ENCODE data around the gene IDI1.

The IDI1 gene

DNA sequence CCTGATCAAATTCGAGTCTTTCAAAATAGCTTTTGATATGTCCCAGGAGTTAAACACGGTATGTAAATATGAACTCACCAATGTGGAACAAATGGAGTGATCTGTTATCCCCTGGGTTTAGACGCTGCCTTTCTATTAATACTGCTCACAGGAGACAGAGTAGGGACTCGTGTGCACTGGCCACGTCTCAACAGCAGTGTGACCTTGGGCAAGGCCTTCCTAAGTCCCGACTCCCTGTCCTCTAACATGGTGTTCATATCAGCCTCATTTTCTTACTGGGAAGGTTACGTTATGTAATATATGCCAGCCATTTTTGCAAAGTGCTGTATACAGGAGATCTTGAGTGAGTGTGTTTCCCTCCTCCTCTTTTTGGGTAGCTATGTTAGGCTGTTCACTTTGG is 9.1 kb upstream of the IDI1 start:
- Histone ChIP-seq H3K27ac (ENCODE audit: low read depth, low read length) (no peak overlapping the region), H3K27me3 (ENCODE audit: control insufficient read depth, insufficient read depth, low read length) (no peaks in the 10 kb centered on the region), H3K36me3 (ENCODE audit: control insufficient read depth, insufficient read depth, low read length) (peaks cover 5% of the 10 kb centered on the region), H3K4me1 (ENCODE audit: control insufficient read depth, insufficient read depth, low read length) (peaks cover 16% of the 10 kb centered on the region), H3K4me3 (ENCODE audit: low read length) (peak overlapping the region; percentile 99), H3K9ac (ENCODE audit: low read length) (no peak overlapping the region)

DNA sequence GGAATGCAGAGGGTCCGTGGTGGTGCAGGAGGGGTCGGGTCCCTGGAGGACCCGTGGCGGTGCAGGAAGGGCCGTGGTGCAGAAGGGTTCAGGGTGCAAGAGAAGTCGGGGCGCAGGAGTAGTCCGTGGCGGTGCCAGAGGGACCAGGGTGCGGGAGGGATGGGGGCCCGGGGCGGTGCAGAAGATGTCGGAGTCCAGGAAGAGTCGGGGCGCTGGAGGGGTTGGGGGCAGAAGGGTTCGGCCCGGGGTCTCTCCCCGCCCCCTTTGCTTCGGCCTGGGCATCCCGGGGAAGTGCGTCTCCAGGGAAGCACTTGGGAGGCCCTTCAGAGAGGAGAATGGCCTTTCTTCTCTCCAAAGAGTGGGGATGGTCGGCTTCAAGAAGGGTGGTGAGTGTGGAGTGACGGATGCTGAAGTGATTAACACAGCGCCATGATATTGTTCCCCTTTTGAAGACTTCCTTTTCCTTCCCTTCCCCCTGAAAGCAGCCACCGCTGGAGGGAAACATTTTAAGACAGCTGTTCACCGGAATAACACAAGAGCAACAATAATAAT is 8.3 kb upstream of the IDI1 start:
- Histone ChIP-seq H3K4me3 (ENCODE audit: low read length) (peak overlapping the region; percentile 99), H3K27me3 (ENCODE audit: control insufficient read depth, insufficient read depth, low read length) (no peaks in the 10 kb centered on the region), H3K4me1 (ENCODE audit: control insufficient read depth, insufficient read depth, low read length) (peaks cover 16% of the 10 kb centered on the region), H3K27ac (ENCODE audit: low read depth, low read length) (peak overlapping the region; percentile 98), H3K36me3 (ENCODE audit: control insufficient read depth, insufficient read depth, low read length) (peaks cover 5% of the 10 kb centered on the region), H3K9ac (ENCODE audit: low read length) (peak overlapping the region; percentile 49)

DNA sequence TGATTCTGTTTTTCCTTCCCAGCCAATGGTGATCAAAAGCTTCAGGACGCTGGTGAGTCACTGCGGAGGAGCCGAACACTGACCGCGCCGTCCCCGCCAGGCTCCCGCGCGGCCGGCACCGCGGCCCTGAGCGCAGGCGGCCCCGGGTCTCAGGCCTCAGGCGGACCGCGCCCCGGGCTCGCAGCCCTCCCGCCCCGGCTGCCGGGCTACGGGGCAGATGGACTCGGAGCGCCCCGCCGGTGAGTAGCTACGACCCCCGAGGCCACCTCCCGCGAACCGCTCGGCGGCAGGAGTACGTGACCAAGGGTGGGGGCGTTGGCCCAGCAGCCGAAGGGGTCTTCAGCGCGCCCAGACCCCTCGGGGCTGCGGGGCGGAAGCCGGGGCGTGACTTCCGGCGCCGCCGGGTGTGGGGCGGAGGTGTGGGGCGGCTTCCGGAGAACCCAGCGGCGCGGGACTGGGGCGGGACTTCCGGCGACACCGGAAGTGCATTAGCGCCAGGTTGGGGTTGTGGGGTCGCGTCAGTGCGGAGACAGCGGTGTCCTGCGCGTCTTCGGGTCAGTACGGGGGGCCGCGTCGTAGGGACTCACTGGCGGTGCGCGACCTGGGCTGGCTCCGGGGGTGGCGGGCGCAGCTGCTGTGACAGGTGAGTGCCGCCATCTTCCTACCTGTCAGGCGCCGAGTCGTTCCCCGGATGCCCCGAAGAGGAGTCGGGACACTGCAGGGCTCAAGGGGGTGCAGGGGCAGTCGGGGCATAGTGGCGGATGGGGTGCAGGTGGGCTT is 7.6 kb upstream of the IDI1 start, which contains the start of gene WDR37:
WDR37 (plus strand) TSS at position 60 of the 780 bp plus-strand sequence. CDS start 15,771 bp downstream, outside the sequence.
- peak within 1 kb of the TSS; percentile 98 for H3K27ac ChIP-seq (ENCODE audit: low read depth, low read length)
- no peaks in the 10 kb centered on the region for H3K27me3 ChIP-seq (ENCODE audit: control insufficient read depth, insufficient read depth, low read length)
- peak within 1 kb of the TSS; percentile 99 for H3K4me3 ChIP-seq (ENCODE audit: low read length)
- peaks cover 5% of the 10 kb centered on the region for H3K36me3 ChIP-seq (ENCODE audit: control insufficient read depth, insufficient read depth, low read length)
- H3K9ac ChIP-seq (ENCODE audit: low read length) = peak within 1 kb of the TSS; percentile 90
- peaks cover 16% of the 10 kb centered on the region for H3K4me1 ChIP-seq (ENCODE audit: control insufficient read depth, insufficient read depth, low read length)

DNA sequence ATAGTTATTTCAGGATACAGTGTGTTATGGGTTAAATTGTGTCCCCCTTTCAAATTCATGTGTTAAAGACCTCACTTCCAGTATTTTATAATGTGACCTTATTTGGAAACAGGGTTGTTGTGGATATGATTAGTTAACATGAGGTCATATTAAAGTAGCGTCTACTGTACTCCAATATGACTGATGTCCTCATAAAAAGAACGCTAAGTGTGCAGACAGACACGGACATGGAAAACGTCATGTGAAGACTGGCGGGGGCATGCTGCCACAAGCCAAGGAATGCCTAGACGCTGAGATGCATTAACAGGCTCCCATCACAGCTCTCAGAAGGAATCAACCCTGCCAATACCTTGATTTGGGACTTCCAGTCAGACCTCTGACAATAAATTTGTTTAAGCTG is 5.8 kb upstream of the IDI1 start:
- Histone ChIP-seq H3K27me3 (ENCODE audit: control insufficient read depth, insufficient read depth, low read length) (no peaks in the 10 kb centered on the region), H3K4me1 (ENCODE audit: control insufficient read depth, insufficient read depth, low read length) (peaks cover 22% of the 10 kb centered on the region), H3K36me3 (ENCODE audit: control insufficient read depth, insufficient read depth, low read length) (peaks cover 5% of the 10 kb centered on the region), H3K27ac (ENCODE audit: low read depth, low read length) (no peak overlapping the region), H3K4me3 (ENCODE audit: low read length) (peak overlapping the region; percentile 2), H3K9ac (ENCODE audit: low read length) (no peak overlapping the region)

DNA sequence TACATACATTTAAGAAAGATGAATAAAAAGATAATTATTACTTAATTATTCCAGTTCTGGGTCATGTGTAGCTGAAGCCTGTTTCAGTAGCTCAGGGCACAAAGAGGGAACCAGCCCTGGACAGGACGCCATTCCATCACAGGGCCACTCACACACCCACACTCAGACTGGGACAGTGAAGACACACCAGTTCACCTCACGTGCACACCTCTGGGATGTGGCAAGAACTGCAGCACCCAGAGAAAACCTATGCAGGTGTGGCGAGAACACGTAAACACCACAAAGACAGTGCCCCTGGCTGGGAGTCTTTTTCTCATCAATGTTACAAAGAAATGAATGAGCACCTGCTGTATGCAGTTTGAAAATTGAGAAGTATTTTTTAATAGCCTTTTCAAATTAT is 1.6 kb upstream of the IDI1 start:
- no peak overlapping the region for H3K9ac ChIP-seq (ENCODE audit: low read length)
- no peaks in the 10 kb centered on the region for H3K27me3 ChIP-seq (ENCODE audit: control insufficient read depth, insufficient read depth, low read length)
- peaks cover 26% of the 10 kb centered on the region for H3K4me1 ChIP-seq (ENCODE audit: control insufficient read depth, insufficient read depth, low read length)
- H3K27ac ChIP-seq (ENCODE audit: low read depth, low read length) = no peak overlapping the region
- peak overlapping the region; percentile 51 for H3K4me3 ChIP-seq (ENCODE audit: low read length)
- no peaks in the 10 kb centered on the region for H3K36me3 ChIP-seq (ENCODE audit: control insufficient read depth, insufficient read depth, low read length)

DNA sequence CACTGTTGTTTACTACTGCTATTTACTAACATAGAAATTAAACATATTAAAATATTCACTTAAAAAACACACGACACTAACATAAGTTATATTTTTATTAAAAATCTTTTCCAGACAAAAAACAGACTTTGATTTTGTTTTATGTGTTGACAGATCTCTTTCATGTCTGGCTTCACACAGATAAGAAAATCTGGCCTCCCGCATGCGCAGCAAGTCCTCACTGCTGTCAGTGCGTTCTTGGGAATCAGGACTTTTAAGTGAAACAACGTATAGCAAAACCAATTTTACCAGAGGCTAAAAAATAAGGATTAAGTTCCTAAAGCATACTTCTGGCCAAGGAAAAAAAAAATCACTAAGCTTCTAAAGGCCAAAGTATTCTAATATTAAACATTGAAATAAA is 1.2 kb upstream of the IDI1 start:
- Histone ChIP-seq H3K27ac (ENCODE audit: low read depth, low read length) (peak overlapping the region; percentile 100), H3K9ac (ENCODE audit: low read length) (no peak overlapping the region), H3K4me3 (ENCODE audit: low read length) (peak overlapping the region; percentile 96), H3K27me3 (ENCODE audit: control insufficient read depth, insufficient read depth, low read length) (no peaks in the 10 kb centered on the region), H3K36me3 (ENCODE audit: control insufficient read depth, insufficient read depth, low read length) (no peaks in the 10 kb centered on the region), H3K4me1 (ENCODE audit: control insufficient read depth, insufficient read depth, low read length) (peaks cover 23% of the 10 kb centered on the region)

DNA sequence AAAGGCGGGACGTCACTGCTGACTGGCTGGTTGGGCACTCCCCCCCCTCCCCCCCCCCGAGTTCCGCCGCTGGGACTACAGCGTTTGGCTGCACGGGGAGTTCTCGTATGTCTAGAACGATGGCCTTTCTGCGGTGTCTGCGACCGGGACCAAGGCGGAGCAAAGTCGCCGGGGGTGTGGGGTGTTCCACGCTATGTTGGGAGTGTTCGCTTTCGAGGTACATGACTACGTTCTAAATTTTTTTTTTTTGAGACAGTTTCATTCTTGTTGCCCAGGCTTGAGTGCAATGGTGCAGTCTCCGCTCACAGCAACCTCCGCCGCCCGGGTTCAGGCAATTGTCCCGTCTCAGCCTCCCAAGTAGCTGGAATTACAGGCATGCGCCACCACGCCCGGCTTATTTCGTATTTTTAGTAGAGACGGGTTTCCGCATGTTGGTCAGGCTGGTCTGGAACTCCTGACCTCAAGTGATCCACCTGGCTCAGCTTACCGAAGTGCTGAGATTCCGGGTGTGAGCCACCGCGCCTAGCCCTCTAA is 573 bp upstream of the IDI1 start:
- Histone ChIP-seq H3K27ac (ENCODE audit: low read depth, low read length) (peak overlapping the region; percentile 100), H3K27me3 (ENCODE audit: control insufficient read depth, insufficient read depth, low read length) (no peaks in the 10 kb centered on the region), H3K36me3 (ENCODE audit: control insufficient read depth, insufficient read depth, low read length) (no peaks in the 10 kb centered on the region), H3K9ac (ENCODE audit: low read length) (peak overlapping the region; percentile 61), H3K4me3 (ENCODE audit: low read length) (peak overlapping the region; percentile 96), H3K4me1 (ENCODE audit: control insufficient read depth, insufficient read depth, low read length) (peaks cover 16% of the 10 kb centered on the region)

DNA sequence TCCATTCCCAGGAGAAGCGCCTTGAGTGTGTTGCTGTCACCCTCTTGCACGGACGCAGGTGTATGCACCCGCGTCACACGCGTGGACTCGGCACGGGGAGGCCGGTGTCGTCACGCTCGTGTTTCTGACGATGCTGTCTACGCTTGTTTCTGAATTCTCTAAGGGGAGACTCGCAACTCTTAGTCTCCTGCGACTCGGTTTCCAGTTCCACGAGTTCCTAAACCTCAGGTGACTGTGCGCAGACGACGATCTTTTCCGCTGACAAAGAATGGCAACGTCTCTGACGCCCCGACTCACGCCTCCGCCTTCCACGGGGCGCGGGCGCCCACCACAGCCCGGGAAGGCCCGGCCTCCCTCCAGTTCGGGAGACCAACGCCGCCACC is 579 bp downstream of the IDI1 start:
- Histone ChIP-seq H3K4me3 (ENCODE audit: low read length) (peak overlapping the region; percentile 96), H3K4me1 (ENCODE audit: control insufficient read depth, insufficient read depth, low read length) (peaks cover 14% of the 10 kb centered on the region), H3K9ac (ENCODE audit: low read length) (peak overlapping the region; percentile 66)

DNA sequence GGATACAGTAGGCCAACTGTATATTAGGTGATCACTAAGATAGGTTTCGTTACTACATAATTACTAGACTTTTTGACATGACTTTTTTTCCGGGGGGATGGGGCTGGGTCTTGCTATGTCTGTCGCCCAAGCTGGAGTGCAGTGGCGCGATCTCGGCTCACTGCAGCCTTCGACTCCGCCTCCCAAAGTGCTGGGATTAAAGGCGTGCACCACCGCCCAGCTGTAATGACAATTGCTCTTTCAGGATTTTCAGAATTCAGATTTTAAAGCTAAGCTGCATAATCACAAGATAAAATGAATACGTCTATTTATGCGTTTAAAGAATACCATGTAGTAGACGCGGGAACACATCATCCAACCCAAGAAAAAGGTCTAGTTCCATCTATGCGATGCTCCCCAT is 982 bp downstream of the IDI1 start:
- H3K4me3 ChIP-seq (ENCODE audit: low read length) = peak overlapping the region; percentile 96
- peaks cover 14% of the 10 kb centered on the region for H3K4me1 ChIP-seq (ENCODE audit: control insufficient read depth, insufficient read depth, low read length)
- peak overlapping the region; percentile 100 for H3K27ac ChIP-seq (ENCODE audit: low read depth, low read length)
- peak overlapping the region; percentile 66 for H3K9ac ChIP-seq (ENCODE audit: low read length)
- H3K27me3 ChIP-seq (ENCODE audit: control insufficient read depth, insufficient read depth, low read length) = no peaks in the 10 kb centered on the region
- peaks cover 4% of the 10 kb centered on the region for H3K36me3 ChIP-seq (ENCODE audit: control insufficient read depth, insufficient read depth, low read length)

More for the DNA sequence above, 579 bp downstream of the IDI1 start:
- Histone ChIP-seq H3K27ac (ENCODE audit: low read depth, low read length) (peak overlapping the region; percentile 100), H3K27me3 (ENCODE audit: control insufficient read depth, insufficient read depth, low read length) (no peaks in the 10 kb centered on the region), H3K36me3 (ENCODE audit: control insufficient read depth, insufficient read depth, low read length) (peaks cover 2% of the 10 kb centered on the region)

DNA sequence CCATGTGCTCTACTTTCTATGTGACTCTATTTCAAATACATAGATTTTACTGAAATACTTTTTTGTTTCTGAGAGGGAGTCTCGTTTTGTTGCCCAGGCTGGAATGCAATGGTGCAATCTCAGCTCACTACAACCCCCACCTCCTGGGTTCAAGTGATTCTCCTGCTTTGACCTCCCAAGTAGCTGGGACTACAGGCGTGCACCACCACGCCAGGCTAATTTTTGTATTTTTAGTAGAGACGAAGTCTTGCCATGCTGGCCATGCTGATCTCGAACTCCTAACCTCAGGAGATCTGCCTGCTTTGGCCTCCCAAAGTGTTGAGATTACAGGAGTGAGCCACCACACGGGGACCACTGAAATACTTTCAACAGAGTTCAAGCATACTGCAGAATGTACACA is 3.5 kb downstream of the IDI1 start:
- Histone ChIP-seq H3K36me3 (ENCODE audit: control insufficient read depth, insufficient read depth, low read length) (peaks cover 7% of the 10 kb centered on the region), H3K9ac (ENCODE audit: low read length) (no peak overlapping the region), H3K27ac (ENCODE audit: low read depth, low read length) (no peak overlapping the region), H3K4me3 (ENCODE audit: low read length) (no peak overlapping the region), H3K27me3 (ENCODE audit: control insufficient read depth, insufficient read depth, low read length) (no peaks in the 10 kb centered on the region), H3K4me1 (ENCODE audit: control insufficient read depth, insufficient read depth, low read length) (peaks cover 11% of the 10 kb centered on the region)

DNA sequence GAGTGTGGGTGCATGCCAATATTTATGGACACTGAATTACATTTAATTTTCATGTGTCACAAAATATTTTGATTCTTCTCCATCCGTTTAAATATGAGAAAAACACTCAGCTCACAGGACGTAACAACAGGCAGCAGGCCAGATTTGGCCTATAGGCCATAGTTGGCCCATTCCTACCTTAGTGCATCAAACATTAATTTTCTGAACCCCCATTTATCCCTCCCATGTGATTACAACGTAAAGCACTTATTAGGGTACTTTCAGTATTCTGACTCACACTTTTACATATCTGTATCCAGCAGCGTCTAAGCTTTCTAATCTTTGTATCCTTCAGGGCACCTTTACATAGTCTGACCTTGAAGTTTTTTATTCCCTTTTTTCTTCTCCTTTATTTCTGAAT is 4.0 kb downstream of the IDI1 start:
- Histone ChIP-seq H3K4me1 (ENCODE audit: control insufficient read depth, insufficient read depth, low read length) (peaks cover 11% of the 10 kb centered on the region), H3K9ac (ENCODE audit: low read length) (no peak overlapping the region)

DNA sequence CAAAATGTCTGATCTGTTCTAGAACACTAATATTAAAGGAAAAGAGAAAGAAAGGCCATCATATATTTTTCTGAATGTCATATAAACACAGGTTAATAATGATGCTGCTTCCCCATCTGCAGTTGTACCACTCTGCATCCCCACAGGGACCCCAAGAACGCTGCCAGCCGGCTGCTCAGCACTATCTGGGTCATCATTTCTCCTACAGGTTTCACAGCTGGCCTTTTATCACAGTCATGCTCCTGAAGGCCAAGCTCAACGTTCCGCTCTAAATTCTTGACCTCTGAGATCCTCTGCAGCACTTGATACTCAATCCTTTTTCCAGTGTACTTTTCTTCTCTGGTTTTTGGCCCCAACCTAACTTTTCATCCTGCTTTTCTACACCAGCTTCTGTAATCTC is 4.8 kb downstream of the IDI1 start:
- H3K4me3 ChIP-seq (ENCODE audit: low read length) = no peak overlapping the region
- peaks cover 8% of the 10 kb centered on the region for H3K4me1 ChIP-seq (ENCODE audit: control insufficient read depth, insufficient read depth, low read length)
- H3K36me3 ChIP-seq (ENCODE audit: control insufficient read depth, insufficient read depth, low read length) = peaks cover 11% of the 10 kb centered on the region
- H3K9ac ChIP-seq (ENCODE audit: low read length) = no peak overlapping the region
- H3K27me3 ChIP-seq (ENCODE audit: control insufficient read depth, insufficient read depth, low read length) = no peaks in the 10 kb centered on the region
- H3K27ac ChIP-seq (ENCODE audit: low read depth, low read length) = no peak overlapping the region

More for the DNA sequence above, 4.0 kb downstream of the IDI1 start:
- Histone ChIP-seq H3K4me3 (ENCODE audit: low read length) (no peak overlapping the region), H3K27ac (ENCODE audit: low read depth, low read length) (no peak overlapping the region), H3K27me3 (ENCODE audit: control insufficient read depth, insufficient read depth, low read length) (no peaks in the 10 kb centered on the region), H3K36me3 (ENCODE audit: control insufficient read depth, insufficient read depth, low read length) (peaks cover 11% of the 10 kb centered on the region)
